GM20000 (cell line): ENCODE measurements around the gene SLC30A4.

ENCODE experiments used
- DNase-seq: peaks from one replicate; pipeline ENCODE4 v3.0.0; 2012; ENCODE audit warnings: low spot score
- TF ChIP-seq, protein P1 (sequence below): IDR thresholded peaks from 2 replicates; pipeline ENCODE4 v1.5.1; 2012; ENCODE audit warnings: mild to moderate bottlenecking, control low read depth; ENCODE audit errors: extremely low read depth, missing control alignments

The SLC30A4 gene

DNA sequence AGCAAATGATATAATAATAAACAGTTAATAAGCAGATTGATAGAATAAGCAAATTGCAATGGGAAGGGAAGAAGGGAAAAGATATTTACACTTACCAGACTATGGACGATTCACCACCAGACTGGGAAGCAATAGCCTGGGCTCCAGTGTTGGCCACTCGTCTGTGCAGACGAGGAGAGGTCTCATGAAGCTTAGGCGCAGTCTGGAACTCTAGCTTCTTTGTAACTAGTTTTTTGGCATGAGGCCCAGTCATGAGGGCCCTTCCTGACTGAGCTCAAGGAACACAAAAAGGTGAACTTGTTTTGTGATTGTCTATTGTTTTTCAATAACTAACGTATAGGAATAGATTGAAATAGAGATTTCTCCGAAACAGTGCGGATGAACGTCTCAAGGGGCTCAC lies 80.9 kb downstream of the SLC30A4 start:
- TF ChIP-seq, protein P1, sequence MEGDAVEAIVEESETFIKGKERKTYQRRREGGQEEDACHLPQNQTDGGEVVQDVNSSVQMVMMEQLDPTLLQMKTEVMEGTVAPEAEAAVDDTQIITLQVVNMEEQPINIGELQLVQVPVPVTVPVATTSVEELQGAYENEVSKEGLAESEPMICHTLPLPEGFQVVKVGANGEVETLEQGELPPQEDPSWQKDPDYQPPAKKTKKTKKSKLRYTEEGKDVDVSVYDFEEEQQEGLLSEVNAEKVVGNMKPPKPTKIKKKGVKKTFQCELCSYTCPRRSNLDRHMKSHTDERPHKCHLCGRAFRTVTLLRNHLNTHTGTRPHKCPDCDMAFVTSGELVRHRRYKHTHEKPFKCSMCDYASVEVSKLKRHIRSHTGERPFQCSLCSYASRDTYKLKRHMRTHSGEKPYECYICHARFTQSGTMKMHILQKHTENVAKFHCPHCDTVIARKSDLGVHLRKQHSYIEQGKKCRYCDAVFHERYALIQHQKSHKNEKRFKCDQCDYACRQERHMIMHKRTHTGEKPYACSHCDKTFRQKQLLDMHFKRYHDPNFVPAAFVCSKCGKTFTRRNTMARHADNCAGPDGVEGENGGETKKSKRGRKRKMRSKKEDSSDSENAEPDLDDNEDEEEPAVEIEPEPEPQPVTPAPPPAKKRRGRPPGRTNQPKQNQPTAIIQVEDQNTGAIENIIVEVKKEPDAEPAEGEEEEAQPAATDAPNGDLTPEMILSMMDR: no peak
- DNase-seq: no peak

DNA sequence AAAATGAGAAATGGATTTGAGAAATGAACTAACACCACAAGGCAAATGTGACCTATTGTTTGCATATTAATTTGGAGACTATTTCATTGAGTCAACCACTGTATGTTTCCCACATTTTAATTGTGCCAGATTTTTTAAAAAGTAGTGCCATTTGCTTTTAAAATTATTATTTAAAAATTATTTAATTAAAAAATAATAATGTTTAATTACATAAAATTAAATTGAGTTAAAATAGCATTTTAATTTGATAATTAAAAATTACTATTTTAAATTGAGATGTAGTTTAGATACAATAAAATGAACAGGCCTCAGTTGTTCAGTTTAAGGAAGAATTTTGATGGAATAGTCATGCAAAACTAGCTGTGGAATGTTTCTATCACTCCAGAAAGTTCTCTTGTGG lies 81.5 kb downstream of the SLC30A4 start:
- DNase-seq: no peak
- TF ChIP-seq, protein P1: no peak

DNA sequence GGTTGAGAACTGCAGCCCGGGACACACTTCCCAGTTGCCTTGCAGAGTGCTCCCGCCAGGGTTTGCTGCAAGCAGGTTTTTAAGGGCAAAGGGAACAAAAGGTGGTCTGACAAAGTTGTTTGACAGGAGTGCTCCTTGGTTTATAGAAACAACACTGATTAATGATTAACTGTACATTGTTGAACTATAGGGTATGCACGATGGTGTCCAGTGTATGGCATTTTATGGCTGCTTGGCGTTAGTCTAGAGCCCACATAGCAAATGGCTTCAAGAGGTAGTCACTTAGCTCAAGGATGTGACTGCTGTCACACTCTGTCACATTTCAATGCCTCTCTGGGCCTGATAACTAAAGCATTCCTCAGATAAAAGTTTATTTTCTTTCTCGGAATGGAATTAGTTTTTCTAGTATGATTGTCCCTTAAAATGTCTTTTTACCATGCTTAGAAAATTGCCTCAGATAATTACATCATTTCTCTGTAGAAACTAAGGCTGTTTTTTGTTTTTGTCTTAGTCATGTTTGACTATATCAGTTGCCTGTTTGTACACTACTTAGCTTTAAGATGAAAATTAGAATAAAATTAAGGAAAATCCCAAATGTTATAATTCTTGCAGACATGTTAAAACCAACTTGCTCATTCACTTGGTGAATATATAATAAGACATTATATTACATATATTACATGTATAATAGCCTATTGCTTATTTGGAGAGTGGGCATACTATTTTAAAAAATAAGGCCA lies 82.9 kb downstream of the SLC30A4 start:
- DNase-seq: no peak
- TF ChIP-seq, protein P1: no peak

DNA sequence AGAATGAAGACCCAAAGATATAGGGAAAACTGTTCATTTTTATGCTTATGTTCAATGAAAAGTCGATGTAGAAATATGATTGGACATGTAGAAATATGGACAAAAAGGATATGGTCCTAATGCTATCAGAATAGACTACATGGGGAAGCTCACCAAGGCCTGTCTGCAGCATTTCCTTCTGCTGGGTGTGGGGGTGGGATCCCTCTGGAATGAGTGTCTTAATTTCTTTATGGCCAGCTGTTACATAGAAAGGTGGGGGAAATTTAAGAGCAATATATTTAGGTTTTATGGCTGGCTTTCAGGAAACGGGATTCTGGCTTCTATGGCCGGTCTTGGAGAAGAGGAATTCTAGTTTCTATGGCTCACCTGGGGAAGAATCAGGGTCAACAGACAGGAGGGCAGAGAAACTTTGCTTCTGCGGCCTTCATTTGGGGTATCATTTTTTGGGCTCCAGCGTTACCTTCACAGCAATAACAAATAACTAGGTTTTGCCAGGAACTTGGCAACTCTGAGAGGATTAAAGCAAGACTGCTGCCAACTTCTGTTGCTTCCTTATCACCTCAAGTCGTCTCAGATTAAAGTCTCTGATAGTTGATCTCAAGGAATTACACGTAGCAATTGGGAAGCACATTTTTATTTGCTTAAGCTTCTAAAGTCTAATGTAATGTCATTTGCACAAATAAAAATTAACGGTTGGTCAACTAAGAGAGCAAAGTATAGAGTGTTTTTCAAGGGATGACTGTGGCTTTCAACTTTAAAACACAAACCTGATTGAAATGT lies 87.2 kb downstream of the SLC30A4 start:
- TF ChIP-seq, protein P1: no peak
- DNase-seq: no peak

DNA sequence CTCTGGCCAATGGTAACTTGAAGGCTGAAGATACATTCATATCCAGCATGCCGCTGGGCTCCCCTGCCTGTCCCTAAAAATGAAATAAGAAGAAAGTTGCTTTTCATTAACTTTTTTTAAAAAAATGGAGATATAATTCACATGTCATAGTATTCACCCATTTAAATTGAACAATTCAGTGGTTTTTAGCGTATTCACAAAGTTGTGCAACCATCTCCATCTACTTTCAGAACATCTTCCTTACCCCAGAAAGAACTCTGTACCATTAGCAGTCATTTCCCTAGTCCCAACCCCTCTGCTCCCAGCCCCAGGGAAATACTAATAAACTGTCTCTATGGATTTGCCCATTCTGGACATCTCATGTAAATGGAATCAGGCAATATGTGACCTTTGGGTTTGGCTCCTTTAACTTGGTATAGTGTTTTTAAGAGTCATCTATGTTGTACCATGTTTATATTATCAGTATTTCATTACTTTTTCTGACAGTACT lies 88.4 kb downstream of the SLC30A4 start:
- DNase-seq: no peak
- TF ChIP-seq, protein P1: no peak

DNA sequence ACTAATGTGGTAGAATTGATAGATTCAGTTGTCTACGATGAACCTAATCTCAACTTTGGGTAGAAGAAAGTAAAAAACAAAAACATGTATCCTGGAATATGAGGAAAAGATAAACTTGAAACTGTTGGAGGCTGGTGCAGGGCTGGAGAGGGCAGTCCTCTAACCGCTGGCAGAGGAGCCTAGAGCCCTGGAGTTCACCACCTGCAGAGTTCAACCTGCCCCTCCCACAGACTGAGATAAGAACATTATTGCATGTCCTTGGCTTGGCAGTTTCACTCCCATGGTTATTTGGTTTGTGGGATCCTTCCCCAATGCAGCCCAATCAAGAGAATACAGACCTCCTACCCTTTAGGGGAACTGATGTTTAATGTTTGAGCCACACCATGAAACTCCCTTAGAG lies 91.0 kb downstream of the SLC30A4 start:
- no peak for DNase-seq
- TF ChIP-seq, protein P1: no peak
